HAP-1 (cell line): Measurements from ENCODE around the gene DSTN.
"Not testable (repeated sequence)": the region's sequence is repeated elsewhere in the genome, so short reads cannot be mapped to it uniquely, and the experiment has no call there.

Experiments
- DNase-seq, 2 experiments: peaks; one replicate each; pipeline ENCODE4 v3.0.0-alpha.2; 2016 to 2020; ENCODE audit warnings: low spot score in 2 of 2
- H3K27me3 ChIP-seq: fragments of 250-450 bp; sonication (Bioruptor Pico); 2 replicates; pipeline ENCODE4 v1.5.1; 2020; ENCODE audit warnings: low read depth, mild to moderate bottlenecking, moderate library complexity
- H3K36me3 ChIP-seq: fragments of 250-450 bp; sonication (Bioruptor Pico); replicated peaks from 2 replicates; pipeline ENCODE4 v1.5.1; 2020; ENCODE audit warnings: mild to moderate bottlenecking
- H3K4me1 ChIP-seq: fragments of 250-450 bp; sonication (Bioruptor Pico); 2 replicates; pipeline ENCODE4 v1.5.1; 2020; ENCODE audit warnings: mild to moderate bottlenecking
- H3K4me3 ChIP-seq: fragments of 250-450 bp; sonication (Bioruptor Pico); 2 replicates; pipeline ENCODE4 v1.5.1; 2020; ENCODE audit warnings: mild to moderate bottlenecking, moderate library complexity
- H3K9me3 ChIP-seq: fragments of 250-450 bp; sonication (Bioruptor Pico); 2 replicates; pipeline ENCODE4 v1.5.1; 2020; ENCODE audit warnings: mild to moderate bottlenecking, moderate library complexity
- in situ Hi-C: fragments of 300-500 bp; cut with MboI; formaldehyde crosslinking; loops from 3 replicates; pipeline ENCODE4 v1.14.3; 2020; ENCODE audit warnings: low sequenced_read_pairs, inconsistent platforms, mixed read lengths

DSTN gene

DNA sequence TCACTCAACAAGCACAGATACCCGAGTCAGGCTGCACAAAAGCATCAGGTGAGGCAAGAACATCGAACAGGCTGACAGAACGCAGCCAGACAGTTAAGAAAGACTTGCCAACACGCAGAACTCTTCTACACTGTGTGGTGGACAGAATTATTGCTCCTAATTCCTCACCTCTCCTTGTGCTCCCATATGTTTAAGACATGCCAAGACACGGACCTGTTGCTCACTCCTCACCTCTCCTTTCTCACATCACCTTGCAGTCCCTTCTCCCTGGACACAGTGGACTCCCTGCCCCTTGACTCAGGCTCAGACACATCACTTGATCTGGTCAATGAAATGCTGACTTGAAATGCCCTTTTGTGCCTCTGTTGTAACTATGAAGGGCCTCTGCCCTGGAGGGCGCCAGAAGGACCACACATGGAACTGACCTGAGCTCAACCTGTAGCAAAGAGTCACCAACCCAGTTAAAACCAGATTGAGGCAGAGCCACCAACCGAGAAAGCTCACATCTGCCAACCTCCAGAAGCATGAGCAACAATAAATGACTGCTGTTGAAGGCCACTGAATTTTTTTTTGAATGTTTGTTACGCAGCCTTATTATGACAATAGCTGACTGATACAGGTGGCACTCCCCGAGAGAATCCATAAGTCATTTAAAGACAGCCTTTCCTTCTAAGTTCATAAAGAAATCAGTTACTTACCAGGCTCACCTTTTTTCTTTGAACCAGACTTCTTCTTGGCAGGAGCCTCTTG is 88.2 kb downstream of the DSTN start:
- Histone ChIP-seq H3K27me3 (no peaks in the 10 kb centered on the region), H3K36me3 (peaks cover 34% of the 10 kb centered on the region), H3K9me3 (peaks cover 5% of the 10 kb centered on the region; the same call in 1 of the 2 replicates), H3K4me1 (peaks cover 10% of the 10 kb centered on the region), H3K4me3 (no peak overlapping the region)
- in situ Hi-C loops: no loop called here
- DNase-seq: no peak

DNA sequence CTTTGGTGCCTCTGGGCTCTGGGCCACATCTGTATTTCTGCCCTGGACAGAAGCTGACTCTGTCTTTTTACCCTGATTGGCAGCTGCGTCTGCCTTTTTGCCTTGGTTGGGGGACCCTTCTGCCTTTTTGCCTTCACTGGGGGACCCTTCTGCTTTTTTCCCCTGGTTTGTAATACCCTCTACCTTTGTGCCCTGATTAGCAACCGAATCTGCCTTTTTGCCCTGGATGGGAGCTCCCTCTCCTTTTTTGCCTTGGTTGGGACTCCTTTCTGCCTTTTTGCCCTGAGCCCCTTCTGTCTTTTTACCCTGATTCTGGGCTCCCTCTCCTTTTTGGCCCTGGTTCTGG is 88.7 kb downstream of the DSTN start:
- no peaks in the 10 kb centered on the region for H3K27me3 ChIP-seq
- H3K4me3 ChIP-seq: no peak overlapping the region
- peaks cover 10% of the 10 kb centered on the region for H3K4me1 ChIP-seq
- peaks cover 34% of the 10 kb centered on the region for H3K36me3 ChIP-seq
- DNase-seq: no peak
- H3K9me3 ChIP-seq: peaks cover 5% of the 10 kb centered on the region; the same call in 1 of the 2 replicates
- in situ Hi-C loops: no loop called here

DNA sequence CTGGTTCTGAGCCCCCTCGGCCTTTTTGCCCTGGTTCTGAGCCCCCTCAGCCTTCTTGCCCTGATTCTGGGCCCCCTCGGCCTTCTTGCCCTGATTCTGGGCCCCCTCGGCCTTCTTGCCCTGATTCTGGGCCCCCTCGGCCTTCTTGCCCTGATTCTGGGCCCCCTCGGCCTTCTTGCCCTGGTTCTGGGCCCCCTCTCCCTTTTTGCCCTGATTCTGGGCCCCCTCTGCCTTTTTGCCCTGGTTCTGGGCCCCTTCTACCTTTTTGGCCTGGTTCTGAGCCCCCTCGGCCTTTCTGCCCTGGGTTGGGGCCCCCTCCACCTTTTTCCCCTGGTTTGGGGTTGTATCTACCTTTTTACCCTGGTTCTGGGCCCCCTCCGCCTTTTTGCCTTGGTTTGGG is 89.5 kb downstream of the DSTN start:
- DNase-seq, H3K9me3 ChIP-seq, in situ Hi-C loops, H3K4me3 ChIP-seq, H3K27me3 ChIP-seq: not testable (repeated sequence)
- H3K4me1 ChIP-seq: peaks cover 10% of the 10 kb centered on the region
- H3K36me3 ChIP-seq: peaks cover 29% of the 10 kb centered on the region
